Measurements from ENCODE around the gene KLK3.
A peak's percentile ranks its signal among the peaks of the same experiment; 100 is the strongest.

Gene KLK3

DNA sequence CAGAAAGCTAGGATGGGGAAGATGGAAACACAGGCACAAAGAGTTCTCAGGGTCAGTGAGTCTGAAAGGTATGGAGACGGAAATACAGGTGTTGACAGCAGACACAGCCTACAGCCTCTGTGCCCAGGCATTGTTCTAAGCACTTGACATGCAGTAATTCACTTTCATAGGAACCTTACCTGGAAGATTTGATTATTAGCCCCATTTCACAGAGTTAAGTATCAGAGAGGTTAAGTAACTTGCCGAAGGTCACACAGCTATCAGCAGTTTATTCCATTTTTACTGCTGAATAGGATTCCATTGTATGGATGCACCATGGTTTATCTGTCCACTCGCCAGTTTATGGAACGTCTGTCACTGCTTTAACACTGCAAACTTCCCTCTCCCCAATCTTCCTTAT, 43.3 kb downstream of the KLK3 start:
- no peak for DNase-seq (ENCODE audit: low read depth in 1 of 2, low spot score in 1 of 2)
- no peak overlapping the region for H3K27ac ChIP-seq (replicated peaks)
- H3K27me3 ChIP-seq (ENCODE audit: insufficient read depth, poor library complexity, severe bottlenecking): peaks cover 3% of the 10 kb centered on the region
- TF ChIP-seq POLR2AphosphoS5 (IDR thresholded peaks at IDR 0.05; ENCODE audit: low read depth) (no peak), SPI1 (IDR thresholded peaks at IDR 0.05; ENCODE audit: borderline replicate concordance, low read depth) (no peak), GABPA (IDR thresholded peaks at IDR 0.05; ENCODE audit: low read depth) (no peak)
- TF ChIP-seq, protein P1, sequence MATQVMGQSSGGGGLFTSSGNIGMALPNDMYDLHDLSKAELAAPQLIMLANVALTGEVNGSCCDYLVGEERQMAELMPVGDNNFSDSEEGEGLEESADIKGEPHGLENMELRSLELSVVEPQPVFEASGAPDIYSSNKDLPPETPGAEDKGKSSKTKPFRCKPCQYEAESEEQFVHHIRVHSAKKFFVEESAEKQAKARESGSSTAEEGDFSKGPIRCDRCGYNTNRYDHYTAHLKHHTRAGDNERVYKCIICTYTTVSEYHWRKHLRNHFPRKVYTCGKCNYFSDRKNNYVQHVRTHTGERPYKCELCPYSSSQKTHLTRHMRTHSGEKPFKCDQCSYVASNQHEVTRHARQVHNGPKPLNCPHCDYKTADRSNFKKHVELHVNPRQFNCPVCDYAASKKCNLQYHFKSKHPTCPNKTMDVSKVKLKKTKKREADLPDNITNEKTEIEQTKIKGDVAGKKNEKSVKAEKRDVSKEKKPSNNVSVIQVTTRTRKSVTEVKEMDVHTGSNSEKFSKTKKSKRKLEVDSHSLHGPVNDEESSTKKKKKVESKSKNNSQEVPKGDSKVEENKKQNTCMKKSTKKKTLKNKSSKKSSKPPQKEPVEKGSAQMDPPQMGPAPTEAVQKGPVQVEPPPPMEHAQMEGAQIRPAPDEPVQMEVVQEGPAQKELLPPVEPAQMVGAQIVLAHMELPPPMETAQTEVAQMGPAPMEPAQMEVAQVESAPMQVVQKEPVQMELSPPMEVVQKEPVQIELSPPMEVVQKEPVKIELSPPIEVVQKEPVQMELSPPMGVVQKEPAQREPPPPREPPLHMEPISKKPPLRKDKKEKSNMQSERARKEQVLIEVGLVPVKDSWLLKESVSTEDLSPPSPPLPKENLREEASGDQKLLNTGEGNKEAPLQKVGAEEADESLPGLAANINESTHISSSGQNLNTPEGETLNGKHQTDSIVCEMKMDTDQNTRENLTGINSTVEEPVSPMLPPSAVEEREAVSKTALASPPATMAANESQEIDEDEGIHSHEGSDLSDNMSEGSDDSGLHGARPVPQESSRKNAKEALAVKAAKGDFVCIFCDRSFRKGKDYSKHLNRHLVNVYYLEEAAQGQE (IDR thresholded peaks at IDR 0.05; ENCODE audit: insufficient replicate concordance, low read depth): no peak
- TF ChIP-seq, protein P2, sequence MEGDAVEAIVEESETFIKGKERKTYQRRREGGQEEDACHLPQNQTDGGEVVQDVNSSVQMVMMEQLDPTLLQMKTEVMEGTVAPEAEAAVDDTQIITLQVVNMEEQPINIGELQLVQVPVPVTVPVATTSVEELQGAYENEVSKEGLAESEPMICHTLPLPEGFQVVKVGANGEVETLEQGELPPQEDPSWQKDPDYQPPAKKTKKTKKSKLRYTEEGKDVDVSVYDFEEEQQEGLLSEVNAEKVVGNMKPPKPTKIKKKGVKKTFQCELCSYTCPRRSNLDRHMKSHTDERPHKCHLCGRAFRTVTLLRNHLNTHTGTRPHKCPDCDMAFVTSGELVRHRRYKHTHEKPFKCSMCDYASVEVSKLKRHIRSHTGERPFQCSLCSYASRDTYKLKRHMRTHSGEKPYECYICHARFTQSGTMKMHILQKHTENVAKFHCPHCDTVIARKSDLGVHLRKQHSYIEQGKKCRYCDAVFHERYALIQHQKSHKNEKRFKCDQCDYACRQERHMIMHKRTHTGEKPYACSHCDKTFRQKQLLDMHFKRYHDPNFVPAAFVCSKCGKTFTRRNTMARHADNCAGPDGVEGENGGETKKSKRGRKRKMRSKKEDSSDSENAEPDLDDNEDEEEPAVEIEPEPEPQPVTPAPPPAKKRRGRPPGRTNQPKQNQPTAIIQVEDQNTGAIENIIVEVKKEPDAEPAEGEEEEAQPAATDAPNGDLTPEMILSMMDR (IDR thresholded peaks at IDR 0.05; ENCODE audit: insufficient read depth, low read length): no peak
- H3K4me3 ChIP-seq (replicated peaks; ENCODE audit: insufficient read depth, low read length): no peak overlapping the region

- DNase-seq (ENCODE audit: low read depth in 1 of 2, low spot score in 1 of 2): peak in 1 of 2 experiments; percentile 14
- no peak overlapping the region for H3K4me3 ChIP-seq (replicated peaks; ENCODE audit: insufficient read depth, low read length)
- TF ChIP-seq SPI1 (IDR thresholded peaks at IDR 0.05; ENCODE audit: borderline replicate concordance, low read depth) (no peak), GABPA (IDR thresholded peaks at IDR 0.05; ENCODE audit: low read depth) (peak; percentile 77)
- TF ChIP-seq, protein P2 (IDR thresholded peaks at IDR 0.05; ENCODE audit: insufficient read depth, low read length): no peak
- H3K27ac ChIP-seq (replicated peaks): no peak overlapping the region
- peaks cover 3% of the 10 kb centered on the region for H3K27me3 ChIP-seq (ENCODE audit: insufficient read depth, poor library complexity, severe bottlenecking)
These were observed 44.9 kb downstream of the KLK3 start for GRCh38 chr19:50899569-50899968.

GRCh38 chr19:50902640-50903039, 47.9 kb downstream of the KLK3 start:
- TF ChIP-seq, protein P1 (IDR thresholded peaks at IDR 0.05; ENCODE audit: insufficient replicate concordance, low read depth): no peak
- TF ChIP-seq POLR2AphosphoS5 (IDR thresholded peaks at IDR 0.05; ENCODE audit: low read depth) (no peak), SPI1 (IDR thresholded peaks at IDR 0.05; ENCODE audit: borderline replicate concordance, low read depth) (no peak)
- TF ChIP-seq, protein P2 (IDR thresholded peaks at IDR 0.05; ENCODE audit: insufficient read depth, low read length): no peak
- Histone ChIP-seq H3K27ac (replicated peaks) (no peak overlapping the region), H3K27me3 (ENCODE audit: insufficient read depth, poor library complexity, severe bottlenecking) (peaks cover 3% of the 10 kb centered on the region), H3K4me3 (replicated peaks; ENCODE audit: insufficient read depth, low read length) (no peak overlapping the region)
- no peak for DNase-seq (ENCODE audit: low read depth in 1 of 2, low spot score in 1 of 2)

- DNase-seq (ENCODE audit: low read depth in 1 of 2, low spot score in 1 of 2): peak in 1 of 2 experiments; percentile 12
- H3K4me3 ChIP-seq (replicated peaks; ENCODE audit: insufficient read depth, low read length): no peak overlapping the region
- no peak overlapping the region for H3K27ac ChIP-seq (replicated peaks)
- no peak for TF ChIP-seq POLR2AphosphoS5 (IDR thresholded peaks at IDR 0.05; ENCODE audit: low read depth)
- TF ChIP-seq, protein P2 (IDR thresholded peaks at IDR 0.05; ENCODE audit: insufficient read depth, low read length): peak; percentile 17
- peaks cover 24% of the 10 kb centered on the region for H3K27me3 ChIP-seq (ENCODE audit: insufficient read depth, poor library complexity, severe bottlenecking)
These were observed 51.5 kb downstream of the KLK3 start for GRCh38 chr19:50906217-50906616.

Data from HL-60 (cell line).